Measurements from ENCODE around the gene TMEM258. TPM values are rescaled to one million over a fixed set of nuclear protein-coding genes. Genes with fewer than 3 reads are reported as not detected.
A peak's percentile ranks its signal among the peaks of the same experiment; 100 is the strongest.

The TMEM258 gene
- total RNA-seq, 2 donors from 2014 or later = 68.4 to 77.6 TPM

DNA sequence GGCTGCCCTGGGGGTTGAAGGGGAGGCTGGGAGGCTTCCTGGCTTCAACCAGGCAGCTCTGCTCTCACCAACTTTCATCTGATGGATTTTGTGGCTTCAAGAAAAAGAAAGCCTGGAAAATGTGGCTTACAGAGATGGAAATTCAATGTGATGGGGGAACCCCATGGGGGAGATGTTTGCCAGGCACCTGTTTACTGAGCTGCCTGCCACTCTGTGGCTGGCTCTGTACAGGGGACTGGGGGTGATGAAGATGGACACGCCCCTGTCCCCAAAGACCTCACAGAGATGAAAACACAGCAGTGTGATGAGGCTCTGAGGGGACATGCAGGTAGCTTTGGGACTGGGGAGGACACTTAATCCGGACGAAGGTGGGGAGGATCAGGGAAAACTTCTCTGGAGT lies 10.1 kb downstream of the TMEM258 start:
- Mint-ChIP-seq H3K27ac (no peak overlapping the region), H3K36me3 (ENCODE audit: low read depth) (peaks cover 3% of the 10 kb centered on the region), H3K27me3 (no peaks in the 10 kb centered on the region), H3K4me3 (no peak overlapping the region), H3K4me1 (peaks cover 6% of the 10 kb centered on the region)
- ATAC-seq (no peak), DNase-seq (no peak)
- no peaks in the 10 kb centered on the region for H3K9me3 ChIP-seq (ENCODE audit: control insufficient read depth, low read length, poor library complexity, severe bottlenecking)

DNA sequence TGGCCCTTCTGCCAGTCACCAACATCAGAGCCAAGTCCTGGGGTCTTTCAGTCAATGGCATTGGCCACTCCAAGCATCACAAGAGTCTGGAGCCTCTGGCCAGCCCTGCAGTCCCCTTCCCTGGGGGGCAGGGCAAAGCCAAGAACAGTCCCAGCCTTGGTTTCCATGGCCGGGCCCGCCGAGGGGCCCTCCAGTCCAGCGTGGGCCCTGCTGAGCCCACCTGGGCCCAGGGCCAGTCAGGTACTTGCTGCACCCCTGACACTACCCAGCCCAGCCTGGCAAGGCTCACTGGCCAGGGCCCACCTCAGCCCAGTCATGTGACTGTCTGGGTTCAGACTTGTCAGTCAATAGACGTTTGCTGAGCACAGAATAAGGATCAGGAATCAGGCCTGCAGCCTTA lies 10.8 kb downstream of the TMEM258 start:
- H3K9me3 ChIP-seq (ENCODE audit: control insufficient read depth, low read length, poor library complexity, severe bottlenecking) = no peaks in the 10 kb centered on the region
- H3K4me1 Mint-ChIP-seq = peaks cover 6% of the 10 kb centered on the region
- H3K36me3 Mint-ChIP-seq (ENCODE audit: low read depth) = peaks cover 3% of the 10 kb centered on the region
- no peak overlapping the region for H3K27ac Mint-ChIP-seq
- ATAC-seq (no peak), DNase-seq (no peak)
- no peak overlapping the region for H3K4me3 Mint-ChIP-seq
- H3K27me3 Mint-ChIP-seq = no peaks in the 10 kb centered on the region

DNA sequence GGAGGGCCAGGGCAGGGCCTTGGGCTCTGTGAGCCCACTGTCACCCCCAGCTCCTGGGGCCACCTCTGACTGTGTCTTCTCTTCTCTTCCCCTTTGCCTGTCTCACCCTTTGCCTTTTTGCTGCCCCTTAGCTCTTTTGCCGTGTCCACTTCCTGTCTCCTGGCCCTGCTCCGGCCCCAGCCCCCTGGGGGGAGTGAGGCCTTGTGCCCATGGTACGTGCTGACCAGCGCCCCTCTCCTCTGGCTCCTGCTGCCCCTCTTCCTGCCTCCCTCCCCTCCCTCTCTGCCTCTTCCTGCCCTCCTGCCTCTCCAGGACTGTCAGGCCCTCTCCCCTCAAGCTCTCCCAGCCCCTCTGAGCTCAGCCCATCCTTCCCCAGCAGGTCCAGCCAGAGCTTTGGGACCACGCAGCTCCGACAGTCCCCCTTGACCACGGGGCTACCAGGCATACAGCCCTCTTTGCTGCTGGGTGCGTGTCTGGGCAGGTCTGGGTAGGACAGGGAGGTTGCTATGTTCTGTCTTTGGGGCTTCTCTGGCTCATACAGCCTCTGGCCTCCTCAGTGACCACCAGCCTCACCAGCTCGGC lies 11.7 kb downstream of the TMEM258 start:
- no peaks in the 10 kb centered on the region for H3K9me3 ChIP-seq (ENCODE audit: control insufficient read depth, low read length, poor library complexity, severe bottlenecking)
- H3K36me3 Mint-ChIP-seq (ENCODE audit: low read depth) = peaks cover 3% of the 10 kb centered on the region
- H3K27ac Mint-ChIP-seq = no peak overlapping the region
- H3K4me3 Mint-ChIP-seq = no peak overlapping the region
- DNase-seq (no peak), ATAC-seq (no peak)
- H3K4me1 Mint-ChIP-seq = peaks cover 6% of the 10 kb centered on the region
- H3K27me3 Mint-ChIP-seq = no peaks in the 10 kb centered on the region

DNA sequence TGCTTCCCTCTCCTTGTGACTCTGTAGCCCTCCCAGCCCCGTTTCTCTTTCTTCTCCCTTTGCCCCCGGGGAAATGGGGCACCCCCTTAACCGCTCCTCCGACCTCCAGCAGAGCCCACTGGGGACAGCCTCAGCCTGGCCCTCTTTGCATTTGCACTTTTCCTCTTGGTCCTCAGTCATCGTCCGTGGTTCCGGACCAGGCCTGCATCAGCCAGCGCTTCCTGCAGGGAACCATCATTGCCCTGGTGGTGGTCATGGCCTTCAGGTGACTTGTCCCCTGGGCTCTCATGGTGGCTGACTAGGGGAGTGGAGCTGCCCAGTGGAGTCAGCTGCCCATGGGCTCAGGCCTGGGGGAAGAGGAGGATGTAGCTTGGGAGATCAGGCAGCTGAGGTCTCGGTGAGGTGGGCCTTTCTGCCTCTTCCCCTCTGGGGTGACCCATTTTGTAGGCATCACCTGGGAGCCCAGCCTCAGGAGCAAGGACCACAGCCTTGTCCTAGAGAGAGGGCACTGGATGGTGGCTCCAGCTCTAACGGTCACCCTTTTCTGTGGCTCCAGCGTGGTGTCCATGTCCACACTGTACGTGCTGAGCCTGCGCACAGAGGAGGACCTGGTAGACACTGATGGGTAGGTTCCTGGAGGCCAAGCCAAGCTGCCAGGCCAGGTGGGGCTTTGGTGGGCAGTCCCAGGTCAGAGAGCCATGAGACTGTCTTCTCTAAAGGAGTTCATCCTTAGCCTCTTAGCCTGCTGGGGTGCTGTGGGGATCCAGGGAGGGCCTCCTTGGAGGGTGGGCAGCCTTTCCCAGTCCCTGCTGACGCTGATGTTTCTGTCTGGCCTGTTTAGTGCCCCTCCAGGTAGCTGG lies 12.5 kb downstream of the TMEM258 start:
- Mint-ChIP-seq H3K27me3 (no peaks in the 10 kb centered on the region), H3K4me1 (peaks cover 6% of the 10 kb centered on the region), H3K4me3 (no peak overlapping the region), H3K27ac (no peak overlapping the region), H3K36me3 (ENCODE audit: low read depth) (peaks cover 3% of the 10 kb centered on the region)
- ATAC-seq (no peak), DNase-seq (no peak)
- H3K9me3 ChIP-seq (ENCODE audit: control insufficient read depth, low read length, poor library complexity, severe bottlenecking) = no peaks in the 10 kb centered on the region

DNA sequence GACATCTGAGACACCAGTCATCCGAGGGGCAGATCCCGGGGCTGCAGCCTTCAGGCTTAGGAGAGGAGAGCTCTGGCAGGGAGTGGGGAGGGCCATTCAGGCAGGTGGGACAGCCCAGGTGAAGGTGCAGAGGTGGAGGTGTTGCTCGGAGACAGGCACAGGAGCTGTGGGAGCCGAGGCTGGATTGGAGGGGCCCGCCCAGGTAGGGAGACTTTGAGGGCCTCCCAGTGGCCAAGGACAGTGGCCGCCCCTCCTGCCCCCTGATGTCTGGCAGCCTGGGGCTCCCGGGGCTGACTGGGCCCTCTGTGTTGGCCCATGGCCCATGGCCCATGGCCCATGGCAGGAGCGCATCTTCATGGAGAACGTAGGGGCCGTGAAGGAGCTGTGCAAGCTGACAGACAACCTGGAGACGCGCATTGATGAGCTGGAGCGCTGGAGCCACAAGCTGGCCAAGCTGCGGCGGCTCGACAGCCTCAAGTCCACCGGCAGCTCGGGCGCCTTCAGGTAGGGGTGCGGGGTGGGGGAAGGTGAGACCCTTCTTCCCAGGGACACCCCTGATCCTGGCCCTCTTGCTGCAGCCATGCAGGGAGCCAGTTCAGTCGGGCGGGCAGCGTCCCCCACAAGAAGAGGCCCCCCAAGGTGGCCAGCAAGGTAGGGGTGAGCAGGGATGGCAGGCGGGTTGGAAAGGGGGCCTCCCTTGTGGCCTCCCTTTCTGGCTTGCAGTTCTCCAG lies 13.3 kb downstream of the TMEM258 start:
- Mint-ChIP-seq H3K27me3 (no peaks in the 10 kb centered on the region), H3K4me3 (no peak overlapping the region), H3K4me1 (peaks cover 8% of the 10 kb centered on the region), H3K36me3 (ENCODE audit: low read depth) (no peaks in the 10 kb centered on the region), H3K27ac (no peak overlapping the region)
- DNase-seq (no peak), ATAC-seq (no peak)
- H3K9me3 ChIP-seq (ENCODE audit: control insufficient read depth, low read length, poor library complexity, severe bottlenecking) = no peaks in the 10 kb centered on the region

GRCh38 chr11:61778357-61778886 lies 14.0 kb downstream of the TMEM258 start:
- Mint-ChIP-seq H3K36me3 (ENCODE audit: low read depth) (no peaks in the 10 kb centered on the region), H3K27ac (no peak overlapping the region), H3K4me1 (peaks cover 8% of the 10 kb centered on the region), H3K27me3 (no peaks in the 10 kb centered on the region), H3K4me3 (peak overlapping the region; percentile 84)
- no peaks in the 10 kb centered on the region for H3K9me3 ChIP-seq (ENCODE audit: control insufficient read depth, low read length, poor library complexity, severe bottlenecking)
- ATAC-seq = no peak
- DNase-seq = no peak

- H3K4me1 Mint-ChIP-seq = peaks cover 10% of the 10 kb centered on the region
- no peaks in the 10 kb centered on the region for H3K36me3 Mint-ChIP-seq (ENCODE audit: low read depth)
- H3K4me3 Mint-ChIP-seq = peak overlapping the region; percentile 84
- no peaks in the 10 kb centered on the region for H3K9me3 ChIP-seq (ENCODE audit: control insufficient read depth, low read length, poor library complexity, severe bottlenecking)
- H3K27me3 Mint-ChIP-seq = no peaks in the 10 kb centered on the region
- ATAC-seq (peak; percentile 76), DNase-seq (peak; percentile 46 to 69 (median 68))
- H3K27ac Mint-ChIP-seq = no peak overlapping the region
Observed at GRCh38 chr11:61777234-61778090, 14.9 kb downstream of the TMEM258 start.

GRCh38 chr11:61776561-61777075 lies 15.8 kb downstream of the TMEM258 start:
- H3K9me3 ChIP-seq (ENCODE audit: control insufficient read depth, low read length, poor library complexity, severe bottlenecking) = no peaks in the 10 kb centered on the region
- DNase-seq (peak in 1 of 3 donors; percentile 46), ATAC-seq (peak; percentile 66)
- no peak overlapping the region for H3K27ac Mint-ChIP-seq
- peak overlapping the region; percentile 84 for H3K4me3 Mint-ChIP-seq
- peaks cover 14% of the 10 kb centered on the region for H3K4me1 Mint-ChIP-seq
- no peaks in the 10 kb centered on the region for H3K36me3 Mint-ChIP-seq (ENCODE audit: low read depth)
- no peaks in the 10 kb centered on the region for H3K27me3 Mint-ChIP-seq

- no peak overlapping the region for H3K27ac Mint-ChIP-seq
- no peaks in the 10 kb centered on the region for H3K9me3 ChIP-seq (ENCODE audit: control insufficient read depth, low read length, poor library complexity, severe bottlenecking)
- no peaks in the 10 kb centered on the region for H3K36me3 Mint-ChIP-seq (ENCODE audit: low read depth)
- no peak for DNase-seq
- H3K4me3 Mint-ChIP-seq = peak overlapping the region; percentile 84
- ATAC-seq = no peak
- H3K27me3 Mint-ChIP-seq = no peaks in the 10 kb centered on the region
- H3K4me1 Mint-ChIP-seq = peaks cover 17% of the 10 kb centered on the region
Observed at GRCh38 chr11:61775606-61776554, 16.5 kb downstream of the TMEM258 start.

GRCh38 chr11:61775106-61775505 lies 17.3 kb downstream of the TMEM258 start:
- H3K4me3 Mint-ChIP-seq = no peak overlapping the region
- H3K27ac Mint-ChIP-seq = no peak overlapping the region
- H3K4me1 Mint-ChIP-seq = peaks cover 18% of the 10 kb centered on the region
- H3K27me3 Mint-ChIP-seq = no peaks in the 10 kb centered on the region
- DNase-seq (no peak), ATAC-seq (no peak)
- H3K9me3 ChIP-seq (ENCODE audit: control insufficient read depth, low read length, poor library complexity, severe bottlenecking) = no peaks in the 10 kb centered on the region
- H3K36me3 Mint-ChIP-seq (ENCODE audit: low read depth) = no peaks in the 10 kb centered on the region

DNA sequence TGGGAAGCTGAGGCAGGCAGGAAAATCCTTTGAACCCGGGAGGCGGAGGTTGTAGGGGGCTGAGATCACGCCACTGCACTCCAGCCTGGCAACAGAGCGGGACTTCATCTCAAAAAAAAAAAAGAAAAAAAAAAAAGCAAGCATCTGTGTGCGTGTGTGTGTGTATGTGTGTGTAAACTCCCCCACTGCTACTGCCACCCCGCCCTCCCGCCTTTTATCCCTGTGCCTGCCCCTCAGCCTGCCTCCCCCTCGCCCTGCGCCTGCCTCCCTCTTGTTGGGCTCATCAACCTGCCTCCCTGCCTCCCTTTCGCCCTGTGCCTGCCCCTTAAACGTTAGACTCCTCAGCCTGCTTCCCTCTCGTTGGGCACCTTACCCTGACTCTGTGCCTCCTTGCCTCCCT lies 18.0 kb downstream of the TMEM258 start:
- Mint-ChIP-seq H3K4me3 (no peak overlapping the region), H3K4me1 (peaks cover 18% of the 10 kb centered on the region), H3K27ac (no peak overlapping the region), H3K36me3 (ENCODE audit: low read depth) (no peaks in the 10 kb centered on the region), H3K27me3 (no peaks in the 10 kb centered on the region)
- ATAC-seq (no peak), DNase-seq (no peak)
- H3K9me3 ChIP-seq (ENCODE audit: control insufficient read depth, low read length, poor library complexity, severe bottlenecking) = no peaks in the 10 kb centered on the region

DNA sequence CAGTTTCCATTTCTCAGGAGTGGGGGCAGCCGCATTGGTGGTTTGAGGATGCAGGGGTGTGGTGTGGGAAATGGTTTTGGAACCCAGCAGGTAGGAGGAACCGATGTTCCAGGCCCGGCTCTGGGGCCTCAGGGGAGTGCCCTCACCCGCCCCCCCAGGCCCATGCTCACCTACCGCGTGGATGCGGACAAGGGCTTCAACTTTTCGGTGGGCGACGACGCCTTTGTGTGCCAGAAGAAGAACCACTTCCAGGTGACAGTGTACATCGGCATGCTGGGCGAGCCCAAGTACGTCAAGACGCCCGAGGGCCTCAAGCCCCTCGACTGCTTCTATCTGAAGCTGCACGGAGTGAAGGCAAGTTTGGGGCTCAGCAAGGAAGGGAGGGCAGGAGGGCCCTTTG lies 18.6 kb downstream of the TMEM258 start:
- no peaks in the 10 kb centered on the region for H3K36me3 Mint-ChIP-seq (ENCODE audit: low read depth)
- H3K27ac Mint-ChIP-seq = no peak overlapping the region
- no peak overlapping the region for H3K4me3 Mint-ChIP-seq
- H3K9me3 ChIP-seq (ENCODE audit: control insufficient read depth, low read length, poor library complexity, severe bottlenecking) = no peaks in the 10 kb centered on the region
- DNase-seq (no peak), ATAC-seq (no peak)
- H3K4me1 Mint-ChIP-seq = peaks cover 18% of the 10 kb centered on the region
- H3K27me3 Mint-ChIP-seq = no peaks in the 10 kb centered on the region

Data from T-helper 17 cell (primary cell).